Endothelial cell (in vitro differentiated cells): ENCODE measurements around the gene DYNLT5. TPM values are rescaled to one million over a fixed set of nuclear protein-coding genes. Genes with fewer than 3 reads are reported as not detected.
"Not testable (repeated sequence)": the region's sequence is repeated elsewhere in the genome, so short reads cannot be mapped to it uniquely, and the experiment has no call there.

Source experiments
- DNase-seq: peaks from one replicate; pipeline ENCODE4 v3.0.0; 2021; ENCODE audit warnings: low spot score
- H3K27ac Mint-ChIP-seq: one replicate; pipeline ENCODE4 v1.8.0; 2021; ENCODE audit warnings: mixed read lengths, inconsistent platforms; ENCODE audit not compliant: unreplicated experiment
- H3K27me3 Mint-ChIP-seq: one replicate; pipeline ENCODE4 v1.8.0; 2021; ENCODE audit warnings: mild to moderate bottlenecking, moderate library complexity, mixed read lengths, inconsistent platforms; ENCODE audit not compliant: unreplicated experiment
- H3K36me3 Mint-ChIP-seq: one replicate; pipeline ENCODE4 v1.8.0; 2021; ENCODE audit warnings: mild to moderate bottlenecking, low read depth, mixed read lengths, inconsistent platforms; ENCODE audit not compliant: unreplicated experiment
- H3K4me1 Mint-ChIP-seq: one replicate; pipeline ENCODE4 v1.8.0; 2021; ENCODE audit warnings: mild to moderate bottlenecking, mixed read lengths, inconsistent platforms; ENCODE audit not compliant: unreplicated experiment
- H3K4me3 Mint-ChIP-seq: one replicate; pipeline ENCODE4 v1.8.0; 2021; ENCODE audit warnings: mild to moderate bottlenecking, mixed read lengths, inconsistent platforms; ENCODE audit not compliant: unreplicated experiment
- H3K9me3 Mint-ChIP-seq: one replicate; pipeline ENCODE4 v1.8.0; 2021; ENCODE audit warnings: mixed read lengths, inconsistent platforms; ENCODE audit not compliant: unreplicated experiment
- CTCF ChIP-seq: fragments of 200-600 bp; sonication (generic); IDR thresholded peaks from one replicate; pipeline ENCODE4 v1.5.0; 2021; ENCODE audit warnings: antibody characterized with exemption; ENCODE audit not compliant: unreplicated experiment
- total RNA-seq: library from RNA; stranded (reverse); fragmentation: NEBNext Ultra II Directional; extraction: Animal tissue kit (Norgen Biotek cat#: 25700); gene quantifications from one replicate; pipeline ENCODE4 v1.2.1, GENCODE V29; 2021; ENCODE audit not compliant: unreplicated experiment

Gene DYNLT5
- total RNA-seq, 1 donor from 2014 or later = 57.9 TPM

- no peak overlapping the region for H3K27ac Mint-ChIP-seq
- no peak for DNase-seq
- H3K4me3 Mint-ChIP-seq = no peak overlapping the region
- no peaks in the 10 kb centered on the region for H3K9me3 Mint-ChIP-seq
- peaks cover 8% of the 10 kb centered on the region for H3K4me1 Mint-ChIP-seq
- H3K36me3 Mint-ChIP-seq = no peaks in the 10 kb centered on the region
- no peak for TF ChIP-seq CTCF
- no peaks in the 10 kb centered on the region for H3K27me3 Mint-ChIP-seq
These were observed 28.3 kb upstream of the DYNLT5 start for GRCh38 chr1:66723985-66724384.

GRCh38 chr1:66725885-66726665 is 26.2 kb upstream of the DYNLT5 start:
- H3K9me3 Mint-ChIP-seq = no peaks in the 10 kb centered on the region
- DNase-seq = peak; percentile 62
- no peaks in the 10 kb centered on the region for H3K36me3 Mint-ChIP-seq
- peak; percentile 92 for TF ChIP-seq CTCF
- H3K27ac Mint-ChIP-seq = no peak overlapping the region
- no peak overlapping the region for H3K4me3 Mint-ChIP-seq
- H3K27me3 Mint-ChIP-seq = no peaks in the 10 kb centered on the region
- peaks cover 16% of the 10 kb centered on the region for H3K4me1 Mint-ChIP-seq

GRCh38 chr1:66728021-66728420 is 24.2 kb upstream of the DYNLT5 start:
- Mint-ChIP-seq H3K36me3 (no peaks in the 10 kb centered on the region), H3K9me3 (no peaks in the 10 kb centered on the region), H3K27me3 (no peaks in the 10 kb centered on the region), H3K4me3 (no peak overlapping the region), H3K4me1 (peaks cover 16% of the 10 kb centered on the region), H3K27ac (no peak overlapping the region)
- no peak for DNase-seq
- no peak for TF ChIP-seq CTCF

GRCh38 chr1:66728716-66729115 is 23.5 kb upstream of the DYNLT5 start:
- Mint-ChIP-seq H3K4me1 (peaks cover 16% of the 10 kb centered on the region), H3K27ac (peak overlapping the region; percentile 40)
- H3K9me3 Mint-ChIP-seq, H3K4me3 Mint-ChIP-seq, H3K36me3 Mint-ChIP-seq, H3K27me3 Mint-ChIP-seq, DNase-seq: not testable (repeated sequence)

GRCh38 chr1:66729119-66729518 is 23.1 kb upstream of the DYNLT5 start:
- H3K27me3 Mint-ChIP-seq = no peaks in the 10 kb centered on the region
- H3K27ac Mint-ChIP-seq = peak overlapping the region; percentile 40
- TF ChIP-seq CTCF = no peak
- H3K9me3 Mint-ChIP-seq = no peaks in the 10 kb centered on the region
- H3K36me3 Mint-ChIP-seq = no peaks in the 10 kb centered on the region
- no peak for DNase-seq
- H3K4me1 Mint-ChIP-seq = peaks cover 16% of the 10 kb centered on the region
- H3K4me3 Mint-ChIP-seq = no peak overlapping the region
